Testis (tissue), 3 donors: ENCODE results near the gene SPRN. TPM values are rescaled to one million over a fixed set of nuclear protein-coding genes. Genes with fewer than 3 reads are reported as not detected.

Source experiments
- DNase-seq: peaks from one replicate; pipeline ENCODE4 v3.0.0-alpha.2; 2019
- H3K27ac ChIP-seq, 2 donors: fragments of 200-600 bp; sonication (generic); one replicate each; pipeline ENCODE4 v1.5.1; 2019
- H3K27me3 ChIP-seq: fragments of 200-600 bp; sonication (generic); one replicate; pipeline ENCODE4 v1.5.1; 2019
- H3K36me3 ChIP-seq: fragments of 200-600 bp; sonication (generic); one replicate; pipeline ENCODE4 v1.5.1; 2017; ENCODE audit warnings: low read depth; ENCODE audit errors: missing control alignments
- H3K4me1 ChIP-seq: fragments of 200-600 bp; sonication (generic); one replicate; pipeline ENCODE4 v1.5.1; 2019
- H3K4me3 ChIP-seq, 2 donors: fragments of 200-600 bp; sonication (generic); one replicate each; pipeline ENCODE4 v1.5.1; 2017 to 2019
- H3K9me3 ChIP-seq: fragments of 200-600 bp; sonication (generic); one replicate; pipeline ENCODE4 v1.5.1; 2017
- POLR2A ChIP-seq: fragments of 450-650 bp; IDR thresholded peaks from one replicate; pipeline ENCODE4 v1.6.1; 2017; ENCODE audit warnings: antibody characterized with exemption, mild to moderate bottlenecking, moderate library complexity
- WGBS, 2 donors: methylation state at CpG; one replicate each; pipeline ENCODE4 v1.1.5; 2018; 5-methylcytosine and 5-hydroxymethylcytosine counted together
- intact Hi-C: fragments of 100-400 bp; cut with DNase I; formaldehyde crosslinking; loops from one replicate; pipeline ENCODE4 v1.15.1; 2023; ENCODE audit warnings: low total_unique reads
- polyA plus RNA-seq: library from polyadenylated mRNA; stranded (reverse); fragments of 350-450 nt; fragmentation: Illumina TruSeq; extraction: RNeasy Lipid Tissue Mini Kit (QIAGEN cat#74804); gene quantifications from one replicate; pipeline ENCODE4 v1.2.3, GENCODE V29; 2014; ENCODE audit warnings: low read depth, low replicate concordance; ENCODE audit not compliant: insufficient read depth
- total RNA-seq, 2 donors: library from RNA; depleted of rRNA; stranded (reverse); fragments of >200 nt; gene quantifications; one replicate each; pipeline ENCODE4 v1.2.3, GENCODE V29; 2016
- TF ChIP-seq, protein P1 (sequence below), 3 experiments: fragments of 450-650 bp in 2 of 3; fragments of 200-600 bp in 1 of 3; sonication (generic) in 1 of 3; IDR thresholded peaks; one replicate each; pipeline ENCODE4 v1.5.1; 2016 to 2019; ENCODE audit warnings: antibody characterized with exemption in 3 of 3, mild to moderate bottlenecking in 2 of 3, moderate library complexity in 1 of 3

The SPRN gene
- total and polyA plus RNA-seq, 3 donors from 2014 or later, result 1.7 to 2.7 (median 1.8) TPM

DNA sequence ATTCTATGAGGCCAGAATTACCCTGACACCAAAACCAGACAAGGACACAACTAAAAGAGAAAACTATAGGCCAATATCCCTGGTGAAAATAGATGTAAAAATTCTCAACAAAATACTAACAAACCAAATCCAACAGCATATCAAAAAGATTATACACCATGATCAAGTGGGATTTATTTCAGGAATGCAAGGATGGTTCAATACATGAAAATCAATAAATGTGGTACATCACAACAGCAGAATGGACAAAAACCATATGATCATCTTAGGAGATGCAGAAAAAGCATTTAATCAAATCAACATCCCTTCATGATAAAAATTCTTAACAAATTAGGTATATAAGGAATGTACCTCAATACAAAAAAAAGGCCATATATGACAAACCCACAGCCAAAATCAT, 23.7 kb upstream of the SPRN start:
- DNase-seq, result no peak
- H3K9me3 ChIP-seq, result no peaks in the 10 kb centered on the region
- no peaks in the 10 kb centered on the region for H3K27me3 ChIP-seq
- H3K4me3 ChIP-seq, result no peak overlapping the region
- H3K36me3 ChIP-seq, result no peaks in the 10 kb centered on the region
- intact Hi-C loops, result no loop called here
- H3K27ac ChIP-seq, result no peak overlapping the region
- TF ChIP-seq POLR2A, result no peak
- TF ChIP-seq, protein P1, sequence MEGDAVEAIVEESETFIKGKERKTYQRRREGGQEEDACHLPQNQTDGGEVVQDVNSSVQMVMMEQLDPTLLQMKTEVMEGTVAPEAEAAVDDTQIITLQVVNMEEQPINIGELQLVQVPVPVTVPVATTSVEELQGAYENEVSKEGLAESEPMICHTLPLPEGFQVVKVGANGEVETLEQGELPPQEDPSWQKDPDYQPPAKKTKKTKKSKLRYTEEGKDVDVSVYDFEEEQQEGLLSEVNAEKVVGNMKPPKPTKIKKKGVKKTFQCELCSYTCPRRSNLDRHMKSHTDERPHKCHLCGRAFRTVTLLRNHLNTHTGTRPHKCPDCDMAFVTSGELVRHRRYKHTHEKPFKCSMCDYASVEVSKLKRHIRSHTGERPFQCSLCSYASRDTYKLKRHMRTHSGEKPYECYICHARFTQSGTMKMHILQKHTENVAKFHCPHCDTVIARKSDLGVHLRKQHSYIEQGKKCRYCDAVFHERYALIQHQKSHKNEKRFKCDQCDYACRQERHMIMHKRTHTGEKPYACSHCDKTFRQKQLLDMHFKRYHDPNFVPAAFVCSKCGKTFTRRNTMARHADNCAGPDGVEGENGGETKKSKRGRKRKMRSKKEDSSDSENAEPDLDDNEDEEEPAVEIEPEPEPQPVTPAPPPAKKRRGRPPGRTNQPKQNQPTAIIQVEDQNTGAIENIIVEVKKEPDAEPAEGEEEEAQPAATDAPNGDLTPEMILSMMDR (IDR thresholded peaks at IDR 0.05), result no peak
- no peaks in the 10 kb centered on the region for H3K4me1 ChIP-seq

DNA sequence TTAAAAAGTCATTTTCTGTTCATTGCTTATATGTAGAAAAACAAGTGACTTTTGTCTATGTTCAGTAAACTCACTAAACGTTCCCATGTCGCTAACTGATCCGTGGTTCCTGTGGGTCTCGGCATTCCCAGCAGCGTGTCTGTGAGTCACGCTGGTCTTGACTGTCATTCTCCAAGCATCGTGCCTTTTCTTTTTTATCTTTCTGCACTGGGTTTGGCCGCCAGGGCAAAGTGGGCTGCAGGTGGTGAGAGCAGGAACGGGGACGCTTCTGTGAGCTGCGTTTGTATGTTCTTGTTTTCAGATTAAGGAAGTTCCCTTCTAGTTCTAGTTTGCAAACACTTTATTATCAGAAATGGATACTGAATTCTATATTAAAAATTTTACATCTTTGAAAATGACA, 22.6 kb upstream of the SPRN start:
- Histone ChIP-seq H3K27me3 (no peaks in the 10 kb centered on the region), H3K4me1 (no peaks in the 10 kb centered on the region), H3K27ac (no peak overlapping the region), H3K36me3 (no peaks in the 10 kb centered on the region), H3K4me3 (no peak overlapping the region), H3K9me3 (no peaks in the 10 kb centered on the region)
- intact Hi-C loops, result no loop called here
- no peak for DNase-seq
- TF ChIP-seq POLR2A, result no peak
- TF ChIP-seq, protein P1 (IDR thresholded peaks at IDR 0.05), result no peak
- WGBS, 2 donors, result 47 to 68% methylated on average over 11 of the region's 11 CpGs

DNA sequence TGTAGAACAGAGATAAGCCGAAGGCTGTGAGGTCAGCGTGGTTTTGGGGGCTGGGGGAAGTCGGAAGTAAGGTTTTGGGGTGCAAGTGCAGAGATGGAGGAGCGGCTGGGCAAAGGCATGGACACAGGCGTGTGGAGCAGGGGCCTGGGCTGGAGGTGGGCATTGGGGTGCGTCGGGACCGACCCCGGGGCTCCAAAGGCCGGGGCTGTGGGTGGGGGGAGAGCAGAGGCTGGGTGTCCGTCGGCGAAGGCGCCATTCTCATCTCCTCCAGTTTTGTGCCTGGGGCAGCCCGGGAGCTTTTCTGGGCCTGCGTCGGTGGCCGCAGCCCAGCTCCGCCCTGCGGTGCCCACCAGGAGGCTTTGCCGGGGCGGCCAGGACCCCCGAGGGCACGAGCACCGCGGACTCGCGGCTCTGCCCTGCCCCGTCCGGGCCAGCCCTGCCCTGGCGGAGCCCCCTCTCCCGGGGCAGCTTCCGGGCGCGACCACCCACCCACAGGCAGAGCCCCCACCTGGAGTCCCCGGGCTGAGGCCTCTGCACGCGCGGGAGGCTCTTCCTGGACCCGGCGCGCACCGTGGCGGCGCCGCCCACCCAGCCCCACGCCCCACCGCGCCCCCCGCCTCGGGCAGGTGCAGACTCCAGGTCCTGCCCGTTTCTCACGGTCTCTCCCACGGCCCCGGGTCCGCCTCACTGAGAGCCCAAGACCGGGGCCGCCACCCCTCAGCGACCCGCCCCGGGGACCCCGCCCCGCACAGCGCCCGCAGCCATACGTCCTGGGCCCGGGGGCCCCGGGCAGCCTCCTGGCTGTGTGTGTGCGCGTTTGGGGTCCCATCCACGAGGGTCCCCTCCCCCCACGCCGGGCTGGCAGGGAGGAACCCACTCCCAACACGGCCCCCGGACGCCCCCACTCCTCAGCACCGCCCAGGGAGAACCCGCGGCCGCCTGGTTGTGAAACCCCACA, 21.6 kb upstream of the SPRN start:
- Histone ChIP-seq H3K27ac (no peak overlapping the region), H3K9me3 (no peaks in the 10 kb centered on the region), H3K36me3 (no peaks in the 10 kb centered on the region), H3K4me3 (peak overlapping the region in 1 of 2 donors; percentile 31), H3K27me3 (no peaks in the 10 kb centered on the region), H3K4me1 (no peaks in the 10 kb centered on the region)
- intact Hi-C loops, result no loop called here
- DNase-seq, result no peak
- WGBS, 2 donors, result 51 to 57% methylated on average over 22 to 65 of the region's 80 CpGs
- TF ChIP-seq POLR2A, result no peak
- TF ChIP-seq, protein P1 (IDR thresholded peaks at IDR 0.05), result no peak

DNA sequence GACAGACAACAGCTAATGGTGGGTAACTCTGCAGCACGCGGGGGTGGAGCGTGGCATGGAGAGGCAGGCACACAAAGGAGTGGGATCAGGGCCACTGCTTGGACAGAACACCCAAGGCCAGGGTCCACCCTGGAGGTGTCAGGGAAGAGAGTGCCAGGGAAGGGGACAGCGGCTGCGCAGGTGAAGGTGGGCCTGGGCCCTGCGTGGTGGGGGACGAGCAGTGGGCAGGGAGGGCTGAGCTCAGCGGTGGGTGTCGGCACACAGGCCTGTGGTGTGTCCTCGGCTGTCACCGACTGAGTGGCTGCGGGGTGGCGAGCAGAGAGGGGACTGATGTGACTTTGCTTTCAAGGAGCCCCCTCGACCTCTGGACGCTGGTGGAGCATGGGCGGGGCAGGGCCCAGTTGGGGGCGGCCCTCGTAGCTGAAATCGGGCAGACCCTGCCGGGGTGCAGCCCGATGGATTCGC, 20.9 kb upstream of the SPRN start:
- H3K27ac ChIP-seq, result no peak overlapping the region
- H3K27me3 ChIP-seq, result no peaks in the 10 kb centered on the region
- intact Hi-C loops, result no loop called here
- no peaks in the 10 kb centered on the region for H3K4me1 ChIP-seq
- TF ChIP-seq, protein P1 (IDR thresholded peaks at IDR 0.05), result no peak
- no peak for TF ChIP-seq POLR2A
- WGBS, 2 donors, result 73 to 87% methylated on average over 21 to 22 of the region's 22 CpGs
- H3K36me3 ChIP-seq, result no peaks in the 10 kb centered on the region
- H3K9me3 ChIP-seq, result no peaks in the 10 kb centered on the region
- no peak for DNase-seq
- no peak overlapping the region for H3K4me3 ChIP-seq
